ENCODE data around the gene XXYLT1. TPM values are rescaled to one million over a fixed set of nuclear protein-coding genes. Genes with fewer than 3 reads are reported as not detected.

The XXYLT1 gene
- total and polyA plus RNA-seq, 12 donors, result 6.2 to 14.6 (median 9.3) TPM

GRCh38 chr3:195207731-195208130 lies 63.2 kb downstream of the XXYLT1 start:
- Histone ChIP-seq H3K36me3 (replicated peaks in 1 of 2) (no peaks in the 10 kb centered on the region), H3K27me3 (no peaks in the 10 kb centered on the region), H3K4me1 (replicated peaks in 1 of 2) (peaks cover 37 to 53% of the 10 kb centered on the region in 2 donors), H3K9me3 (replicated peaks in 1 of 3) (no peaks in the 10 kb centered on the region), H3K4me3 (no peak overlapping the region), H3K27ac (peak overlapping the region in 2 of 5 donors; percentile 88 to 91)
- intact Hi-C loops (cut with DNase I), result no loop called here
- peak in 2 of 7 donors; percentile 21 to 51 for DNase-seq
- 70 to 78% (median 76%) methylated on average over 3 of the region's 3 CpGs for WGBS, 4 donors
- TF ChIP-seq POLR2A (IDR thresholded peaks at IDR 0.05) (no peak), CTCF (IDR thresholded peaks at IDR 0.05) (no peak)

GRCh38 chr3:195207056-195207455 lies 63.9 kb downstream of the XXYLT1 start:
- Histone ChIP-seq H3K27ac (peak overlapping the region in 1 of 5 donors; percentile 91), H3K9me3 (replicated peaks in 1 of 3) (no peaks in the 10 kb centered on the region), H3K4me1 (replicated peaks in 1 of 2) (peaks cover 37 to 53% of the 10 kb centered on the region in 2 donors), H3K27me3 (no peaks in the 10 kb centered on the region), H3K4me3 (no peak overlapping the region), H3K36me3 (replicated peaks in 1 of 2) (no peaks in the 10 kb centered on the region)
- DNase-seq, result peak in 2 of 7 donors; percentile 12 to 39
- 93 to 98% (median 98%) methylated on average over 7 to 9 of the region's 9 CpGs for WGBS, 4 donors
- intact Hi-C loops (cut with DNase I), result no loop called here
- TF ChIP-seq POLR2A (IDR thresholded peaks at IDR 0.05), result no peak
- TF ChIP-seq CTCF (IDR thresholded peaks at IDR 0.05), result no peak

- WGBS, 4 donors, result 46 to 62% (median 49%) methylated on average over 12 to 13 of the region's 13 CpGs
- peak in 5 of 7 donors; percentile 37 to 73 (median 52) for DNase-seq
- Histone ChIP-seq H3K9me3 (replicated peaks in 1 of 3) (no peaks in the 10 kb centered on the region), H3K27ac (peak overlapping the region in 2 of 5 donors; percentile 70 to 79), H3K4me1 (replicated peaks in 1 of 2) (peaks cover 19 to 33% of the 10 kb centered on the region in 2 donors), H3K27me3 (no peaks in the 10 kb centered on the region), H3K4me3 (no peak overlapping the region), H3K36me3 (replicated peaks in 1 of 2) (no peaks in the 10 kb centered on the region)
- no peak for TF ChIP-seq POLR2A (IDR thresholded peaks at IDR 0.05)
- TF ChIP-seq CTCF (IDR thresholded peaks at IDR 0.05), result no peak
- intact Hi-C loops (cut with DNase I), result no loop called here
Observed at GRCh38 chr3:195204360-195205163, 66.4 kb downstream of the XXYLT1 start.

GRCh38 chr3:195203606-195204005 lies 67.4 kb downstream of the XXYLT1 start:
- TF ChIP-seq POLR2A (IDR thresholded peaks at IDR 0.05), result no peak
- no peak for TF ChIP-seq CTCF (IDR thresholded peaks at IDR 0.05)
- intact Hi-C loops (cut with DNase I), result no loop called here
- Histone ChIP-seq H3K4me3 (no peak overlapping the region), H3K27ac (peak overlapping the region in 2 of 5 donors; percentile 26 to 70), H3K36me3 (replicated peaks in 1 of 2) (no peaks in the 10 kb centered on the region), H3K27me3 (no peaks in the 10 kb centered on the region), H3K4me1 (replicated peaks in 1 of 2) (peaks cover 9 to 25% of the 10 kb centered on the region in 2 donors), H3K9me3 (replicated peaks in 1 of 3) (no peaks in the 10 kb centered on the region)
- WGBS, 4 donors, result 76 to 87% (median 83%) methylated on average over 6 of the region's 6 CpGs
- peak in 2 of 7 donors; percentile 22 to 62 for DNase-seq

All from adrenal gland (tissue), 12 donors.